ENCODE results near the gene VASH1. TPM values are rescaled to one million over a fixed set of nuclear protein-coding genes. Genes with fewer than 3 reads are reported as not detected.

VASH1 gene
- total RNA-seq, 2 experiments from 2014 or later, result 2.5 to 2.6 TPM

DNA sequence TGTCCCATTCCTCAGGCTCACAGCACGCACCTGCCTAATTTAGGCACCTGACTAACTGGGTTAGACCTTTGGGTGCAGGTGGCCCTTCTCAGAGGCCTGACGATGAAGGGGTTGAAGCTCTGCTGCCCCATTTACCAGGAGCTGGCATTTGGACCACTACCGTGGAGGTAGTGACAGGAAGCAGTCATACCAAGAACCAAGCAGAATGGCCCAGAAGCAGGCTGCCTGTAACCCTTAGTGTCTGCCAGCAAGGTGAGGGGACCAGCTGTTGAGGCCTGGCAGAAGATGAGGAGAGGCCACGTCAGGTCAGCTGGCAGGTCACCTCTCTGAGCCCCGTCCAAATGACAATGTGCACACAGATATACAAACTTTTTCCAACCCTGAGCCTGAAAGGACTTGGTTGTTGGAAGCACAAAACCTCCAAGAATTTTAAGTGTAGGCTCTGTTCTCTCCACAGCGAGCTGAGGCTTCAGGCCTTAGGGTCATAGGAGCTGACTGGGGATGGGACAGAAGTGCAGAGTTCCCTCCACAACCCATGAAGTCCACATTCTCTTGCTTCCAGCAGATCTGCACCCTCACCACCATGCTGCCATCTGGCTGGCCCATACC, 23.1 kb downstream of the VASH1 start:
- Mint-ChIP-seq H3K9me3 (no peaks in the 10 kb centered on the region), H3K4me3 (no peak overlapping the region), H3K4me1 (peaks cover 34% of the 10 kb centered on the region), H3K27ac (no peak overlapping the region), H3K27me3 (no peaks in the 10 kb centered on the region), H3K36me3 (ENCODE audit: low read depth) (no peaks in the 10 kb centered on the region)
- POLR2A ChIA-PET, result interaction anchor here (1.4 to 3.3 kb wide), 2 partner anchors 16 to 28 kb away, joined by 9 to 17 read pairs; partner anchors contain the start of gene ANGEL1
- DNase-seq, result no peak
- CTCF ChIA-PET, result interaction anchor here (1.1 to 7.4 kb wide), 10 partner anchors 12 to 286 kb away, joined by 3 to 60 read pairs (median 9); partner anchors contain the start of genes ANGEL1 and VASH1

DNA sequence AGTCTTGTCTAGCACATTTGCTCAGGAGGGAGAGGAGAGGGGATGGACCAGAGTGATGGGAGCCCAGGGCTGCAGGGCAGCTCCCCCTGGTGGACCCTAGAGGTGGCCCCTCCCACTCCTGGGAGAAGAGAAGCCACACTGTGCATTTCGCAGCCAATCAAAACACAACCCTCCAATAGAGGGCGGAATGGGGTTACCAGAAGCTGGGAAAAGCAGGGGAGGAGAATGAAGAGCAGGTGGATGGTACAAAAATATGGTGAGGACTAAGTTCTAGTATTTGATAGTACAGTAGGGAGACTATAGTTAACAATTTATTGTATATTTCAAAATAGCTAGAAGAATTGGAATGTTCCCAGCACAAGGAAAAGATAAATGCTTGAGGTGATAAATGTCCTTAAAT, 23.6 kb downstream of the VASH1 start:
- POLR2A ChIA-PET, result interaction anchor here (1.4 to 3.3 kb wide), 2 partner anchors 17 to 27 kb away, joined by 9 to 17 read pairs; partner anchors contain the start of gene ANGEL1
- no peaks in the 10 kb centered on the region for H3K36me3 Mint-ChIP-seq (ENCODE audit: low read depth)
- no peak overlapping the region for H3K4me3 Mint-ChIP-seq
- H3K27me3 Mint-ChIP-seq, result no peaks in the 10 kb centered on the region
- H3K27ac Mint-ChIP-seq, result no peak overlapping the region
- H3K4me1 Mint-ChIP-seq, result peaks cover 34% of the 10 kb centered on the region
- CTCF ChIA-PET, result interaction anchor here (0.6 to 7.4 kb wide), 14 partner anchors 8 to 286 kb away, joined by 3 to 60 read pairs (median 6); partner anchors contain the start of genes ANGEL1 and VASH1
- H3K9me3 Mint-ChIP-seq, result no peaks in the 10 kb centered on the region
- peak; percentile 62 for DNase-seq

DNA sequence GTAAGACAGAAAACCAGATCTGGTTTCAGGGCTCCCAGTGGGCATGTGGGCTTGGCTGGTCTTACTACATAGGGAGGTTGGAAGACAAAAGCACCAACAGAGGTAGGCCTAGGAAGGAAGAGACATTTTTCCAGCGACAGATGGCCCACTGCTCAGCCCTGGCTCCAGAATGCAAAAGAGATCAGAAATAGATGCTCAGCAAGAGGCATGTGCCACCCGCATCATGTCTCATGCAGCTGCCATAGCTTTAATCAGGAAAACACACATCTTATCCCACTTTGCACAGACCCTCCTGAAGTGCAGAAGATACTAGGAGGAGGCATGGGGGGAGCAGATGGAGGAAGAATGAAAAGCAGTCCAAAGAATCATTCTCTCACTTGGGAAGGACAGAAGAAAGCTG, 25.3 kb downstream of the VASH1 start:
- H3K9me3 Mint-ChIP-seq, result no peaks in the 10 kb centered on the region
- H3K36me3 Mint-ChIP-seq (ENCODE audit: low read depth), result peaks cover 5% of the 10 kb centered on the region
- H3K27ac Mint-ChIP-seq, result no peak overlapping the region

DNA sequence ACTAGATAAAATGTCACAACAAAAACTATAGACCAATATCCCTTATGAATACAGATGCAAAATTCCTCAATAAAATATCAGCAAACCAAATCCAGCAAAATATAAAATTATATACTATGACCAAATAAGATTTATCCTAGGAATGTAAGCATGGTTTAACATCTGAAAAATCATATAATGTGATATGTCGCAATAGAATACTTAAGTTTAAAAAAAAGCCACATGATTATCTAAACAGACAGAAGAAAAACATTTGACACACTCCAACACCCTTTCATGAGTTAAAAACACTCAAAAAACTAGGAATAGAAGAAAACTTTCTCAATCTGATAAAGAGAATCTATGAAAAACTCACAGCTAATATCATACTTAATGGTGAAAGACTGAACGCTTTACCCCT, 31.2 kb downstream of the VASH1 start:
- POLR2A ChIA-PET, result no interaction called here
- no peak for DNase-seq
- CTCF ChIA-PET, result no interaction called here

More for the DNA sequence above, 25.3 kb downstream of the VASH1 start:
- peaks cover 28% of the 10 kb centered on the region for H3K4me1 Mint-ChIP-seq
- ChIA-PET POLR2A (no interaction called here), CTCF (interaction anchor here (1.2 to 7.4 kb wide), 2 partner anchors 24 to 76 kb away, joined by 5 to 60 read pairs; no protein-coding TSS in a partner anchor)
- H3K27me3 Mint-ChIP-seq, result no peaks in the 10 kb centered on the region
- DNase-seq, result no peak
- H3K4me3 Mint-ChIP-seq, result no peak overlapping the region

DNA sequence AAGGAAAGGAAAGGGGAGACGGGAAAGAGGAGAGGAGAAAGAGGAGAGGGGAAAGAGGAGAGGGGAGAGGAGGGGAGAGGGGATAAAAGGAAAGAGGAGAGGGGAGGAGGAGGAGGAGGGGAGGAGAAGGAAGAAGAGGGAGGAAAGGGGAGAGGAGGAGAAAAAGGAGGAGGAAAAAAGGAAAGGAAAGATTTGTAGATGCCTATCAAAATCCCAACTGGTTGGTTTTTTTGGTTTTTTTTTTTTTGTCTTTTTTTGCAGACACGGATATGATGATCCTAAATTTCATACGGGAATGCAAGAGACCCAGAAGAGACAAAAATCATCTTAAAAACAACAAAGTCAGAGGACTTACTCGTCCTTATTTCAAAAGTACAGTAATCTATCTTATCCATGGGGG, 32.1 kb downstream of the VASH1 start:
- ChIA-PET CTCF (no interaction called here), POLR2A (no interaction called here)
- Mint-ChIP-seq H3K27me3 (no peaks in the 10 kb centered on the region), H3K36me3 (ENCODE audit: low read depth) (peaks cover 11% of the 10 kb centered on the region), H3K27ac (no peak overlapping the region), H3K4me3 (no peak overlapping the region), H3K9me3 (no peaks in the 10 kb centered on the region), H3K4me1 (no peaks in the 10 kb centered on the region)
- DNase-seq, result no peak

More for the DNA sequence above, 31.2 kb downstream of the VASH1 start:
- Mint-ChIP-seq H3K36me3 (ENCODE audit: low read depth) (peaks cover 7% of the 10 kb centered on the region), H3K4me1 (no peaks in the 10 kb centered on the region), H3K27ac (no peak overlapping the region), H3K27me3 (no peaks in the 10 kb centered on the region), H3K9me3 (no peaks in the 10 kb centered on the region), H3K4me3 (no peak overlapping the region)

DNA sequence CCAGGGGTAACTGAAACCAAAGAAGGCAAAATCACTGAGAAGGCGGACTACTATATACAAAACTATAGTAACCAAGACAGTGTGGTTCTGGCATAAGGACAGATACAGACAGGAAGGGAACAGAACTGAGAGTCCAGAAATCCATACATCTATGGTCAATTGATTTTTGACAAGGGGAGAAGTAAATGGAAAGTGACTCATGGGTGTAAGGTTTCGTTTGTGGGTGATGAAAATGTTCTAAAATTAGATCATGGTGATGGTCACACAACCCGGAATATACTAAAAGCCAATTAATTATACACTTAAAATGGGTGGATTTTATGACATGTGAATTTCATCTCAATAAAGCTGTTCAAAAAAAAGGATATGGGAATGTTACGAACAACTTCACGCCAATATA, 32.7 kb downstream of the VASH1 start:
- peaks cover 11% of the 10 kb centered on the region for H3K36me3 Mint-ChIP-seq (ENCODE audit: low read depth)
- no peak overlapping the region for H3K4me3 Mint-ChIP-seq
- H3K27me3 Mint-ChIP-seq, result no peaks in the 10 kb centered on the region
- H3K4me1 Mint-ChIP-seq, result no peaks in the 10 kb centered on the region
- no peak for DNase-seq
- no peak overlapping the region for H3K27ac Mint-ChIP-seq
- CTCF ChIA-PET, result no interaction called here
- POLR2A ChIA-PET, result no interaction called here
- H3K9me3 Mint-ChIP-seq, result no peaks in the 10 kb centered on the region

DNA sequence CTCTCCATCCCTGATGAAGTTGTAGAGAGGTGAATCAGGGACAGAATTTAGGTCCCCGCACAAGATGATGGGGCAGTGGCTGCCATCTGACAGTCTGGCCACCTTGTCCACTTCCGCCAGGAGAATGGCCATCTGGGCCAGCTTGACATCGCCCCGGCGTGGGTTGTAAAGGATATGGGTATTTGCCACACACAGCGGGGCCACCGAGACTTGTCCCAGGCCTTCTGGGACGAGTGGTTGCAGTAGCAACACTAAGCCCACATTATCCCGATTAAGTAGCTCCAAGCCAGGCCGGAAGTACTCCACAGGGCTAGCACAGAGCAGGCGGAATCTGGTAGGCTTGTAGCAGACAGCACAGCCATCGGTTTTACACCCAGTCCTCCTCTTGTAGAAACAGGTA, 45.2 kb downstream of the VASH1 start:
- Mint-ChIP-seq H3K9me3 (no peaks in the 10 kb centered on the region), H3K27ac (no peak overlapping the region), H3K27me3 (no peaks in the 10 kb centered on the region), H3K36me3 (ENCODE audit: low read depth) (peaks cover 21% of the 10 kb centered on the region), H3K4me1 (peaks cover 12% of the 10 kb centered on the region), H3K4me3 (no peak overlapping the region)
- POLR2A ChIA-PET, result no interaction called here
- CTCF ChIA-PET, result interaction anchor here (1.8 kb wide), 1 partner anchor 96 kb away, joined by 11 read pairs; no protein-coding TSS in a partner anchor
- no peak for DNase-seq

DNA sequence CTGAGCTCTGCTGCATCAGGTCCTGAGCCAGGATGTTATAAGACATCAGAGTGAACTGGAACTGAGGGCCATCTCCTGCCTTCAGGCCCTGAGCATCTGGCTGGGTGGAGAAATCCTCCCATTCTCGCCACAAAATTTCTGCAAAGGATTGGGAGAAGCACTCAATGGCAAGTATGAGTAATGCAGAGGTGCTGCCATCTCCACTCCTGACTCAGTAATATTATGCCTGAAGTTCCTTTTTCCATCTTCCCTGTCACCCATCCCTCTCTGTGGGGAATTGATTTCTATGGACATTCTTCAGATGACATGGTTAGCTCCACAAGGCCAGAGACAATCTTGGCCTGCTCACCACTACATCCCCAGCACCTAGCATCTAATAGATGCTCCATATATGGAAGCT, 46.7 kb downstream of the VASH1 start:
- H3K27me3 Mint-ChIP-seq, result no peaks in the 10 kb centered on the region
- POLR2A ChIA-PET, result no interaction called here
- H3K4me1 Mint-ChIP-seq, result peaks cover 22% of the 10 kb centered on the region
- H3K9me3 Mint-ChIP-seq, result no peaks in the 10 kb centered on the region
- CTCF ChIA-PET, result interaction anchor here (1.8 kb wide), 1 partner anchor 97 kb away, joined by 11 read pairs; no protein-coding TSS in a partner anchor
- H3K27ac Mint-ChIP-seq, result no peak overlapping the region
- H3K4me3 Mint-ChIP-seq, result no peak overlapping the region
- H3K36me3 Mint-ChIP-seq (ENCODE audit: low read depth), result peaks cover 13% of the 10 kb centered on the region
- DNase-seq, result no peak

DNA sequence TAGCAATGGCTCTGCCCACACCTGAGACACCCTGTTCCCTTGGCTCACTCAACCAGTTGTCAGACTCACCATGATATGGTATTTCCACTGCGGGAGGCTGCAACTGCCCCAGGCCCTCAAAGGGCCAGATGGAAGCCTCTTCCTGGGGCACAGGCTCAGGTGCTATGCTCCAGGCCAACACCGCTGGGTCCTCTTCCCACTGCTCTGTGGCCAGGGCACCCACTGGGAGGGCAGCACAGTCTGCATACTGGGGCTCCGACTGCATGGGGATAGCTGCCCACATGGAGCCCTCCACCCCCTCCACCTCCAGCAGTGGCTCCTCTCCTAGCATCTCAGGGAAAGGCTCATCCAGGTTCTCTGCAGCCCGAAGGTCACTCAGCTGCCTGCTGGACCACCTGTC, 47.7 kb downstream of the VASH1 start:
- Mint-ChIP-seq H3K27me3 (no peaks in the 10 kb centered on the region), H3K4me3 (no peak overlapping the region), H3K36me3 (ENCODE audit: low read depth) (peaks cover 4% of the 10 kb centered on the region), H3K27ac (no peak overlapping the region), H3K9me3 (no peaks in the 10 kb centered on the region), H3K4me1 (peaks cover 25% of the 10 kb centered on the region)
- ChIA-PET CTCF (no interaction called here), POLR2A (no interaction called here)
- no peak for DNase-seq

DNA sequence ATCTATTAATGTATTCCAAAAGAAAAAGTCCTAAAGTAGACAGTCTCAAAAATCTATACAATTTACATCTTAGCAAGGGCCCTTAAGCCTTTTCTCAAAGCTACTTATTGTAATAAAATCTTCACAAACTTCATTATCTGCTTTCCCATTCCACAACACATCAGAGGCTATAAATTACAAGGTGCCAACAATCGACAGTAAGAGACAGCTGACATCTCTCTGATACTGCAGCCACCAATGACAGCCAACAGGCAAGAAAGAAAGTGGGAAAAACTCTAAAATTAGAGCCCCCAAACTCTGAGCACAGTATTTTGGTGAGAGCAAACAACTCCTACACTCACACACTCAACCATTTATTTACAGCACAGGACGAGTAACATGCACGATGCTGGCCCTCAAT, 49.3 kb downstream of the VASH1 start:
- H3K4me1 Mint-ChIP-seq, result peaks cover 25% of the 10 kb centered on the region
- H3K9me3 Mint-ChIP-seq, result no peaks in the 10 kb centered on the region
- ChIA-PET CTCF (interaction anchor here (0.6 to 3.3 kb wide), 18 partner anchors 14 to 288 kb away, joined by 3 to 31 read pairs (median 4); partner anchors contain the start of gene VASH1), POLR2A (interaction anchor here (0.9 to 2.5 kb wide), 2 partner anchors 26 to 49 kb away, joined by 3 to 9 read pairs; partner anchors contain the start of gene VASH1)
- no peak overlapping the region for H3K27ac Mint-ChIP-seq
- peaks cover 4% of the 10 kb centered on the region for H3K36me3 Mint-ChIP-seq (ENCODE audit: low read depth)
- H3K27me3 Mint-ChIP-seq, result no peaks in the 10 kb centered on the region
- no peak for DNase-seq
- H3K4me3 Mint-ChIP-seq, result peak overlapping the region; percentile 90

DNA sequence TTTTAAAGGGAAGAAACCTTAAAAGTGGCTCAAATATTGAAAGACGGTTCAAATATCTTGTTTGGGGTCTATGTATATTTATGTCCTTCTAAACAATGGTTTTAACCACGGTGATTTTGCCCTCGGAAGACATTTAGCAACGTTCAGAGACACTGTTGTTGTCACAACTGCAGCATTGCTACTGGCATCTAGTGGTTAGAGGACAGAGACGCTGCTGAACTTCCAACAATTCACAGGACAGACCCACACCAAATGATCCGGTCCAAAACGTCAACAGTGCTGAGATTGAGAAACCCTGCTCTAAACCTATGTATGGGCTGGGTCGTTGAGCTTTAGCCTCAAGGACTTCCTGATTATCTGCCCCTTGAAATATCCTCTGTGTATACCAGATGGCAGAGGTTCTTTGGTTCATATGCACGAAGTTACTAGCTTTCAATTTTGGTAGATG, 49.7 kb downstream of the VASH1 start:
- no peaks in the 10 kb centered on the region for H3K9me3 Mint-ChIP-seq
- H3K36me3 Mint-ChIP-seq (ENCODE audit: low read depth), result peaks cover 4% of the 10 kb centered on the region
- peaks cover 25% of the 10 kb centered on the region for H3K4me1 Mint-ChIP-seq
- DNase-seq, result peak; percentile 35
- peak overlapping the region; percentile 34 for H3K27ac Mint-ChIP-seq
- CTCF ChIA-PET, result interaction anchor here (0.6 to 3.3 kb wide), 18 partner anchors 15 to 288 kb away, joined by 3 to 31 read pairs (median 4); partner anchors contain the start of gene VASH1
- no peaks in the 10 kb centered on the region for H3K27me3 Mint-ChIP-seq
- POLR2A ChIA-PET, result interaction anchor here (0.9 to 2.5 kb wide), 3 partner anchors 22 to 50 kb away, joined by 3 to 9 read pairs (median 6); partner anchors contain the start of gene VASH1
- peak overlapping the region; percentile 90 for H3K4me3 Mint-ChIP-seq

DNA sequence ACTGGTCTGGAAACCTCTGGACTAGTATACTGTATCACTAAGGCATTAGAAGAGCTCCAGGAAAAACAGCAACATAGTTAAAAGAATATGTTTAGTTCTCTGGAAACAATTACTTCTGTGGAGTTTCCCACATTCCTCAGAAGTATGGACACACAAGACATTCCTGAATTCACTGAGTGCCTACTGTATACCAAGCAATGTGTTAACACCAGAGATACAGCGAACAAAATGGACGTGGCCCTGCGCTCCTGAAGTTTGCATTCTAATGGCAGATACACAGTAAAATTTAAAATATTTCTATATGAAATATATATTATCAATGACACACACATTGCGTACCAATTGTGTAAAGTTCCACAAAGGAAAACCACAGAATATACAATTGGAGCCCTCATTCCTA, 50.3 kb downstream of the VASH1 start:
- no peaks in the 10 kb centered on the region for H3K27me3 Mint-ChIP-seq
- peaks cover 25% of the 10 kb centered on the region for H3K4me1 Mint-ChIP-seq
- peak overlapping the region; percentile 90 for H3K4me3 Mint-ChIP-seq
- peaks cover 4% of the 10 kb centered on the region for H3K36me3 Mint-ChIP-seq (ENCODE audit: low read depth)
- no peaks in the 10 kb centered on the region for H3K9me3 Mint-ChIP-seq
- ChIA-PET POLR2A (interaction anchor here (0.7 to 2.5 kb wide), 9 partner anchors 23 to 308 kb away, joined by 3 to 9 read pairs (median 4); partner anchors contain the start of gene VASH1), CTCF (interaction anchor here (0.9 to 3.3 kb wide), 16 partner anchors 15 to 340 kb away, joined by 3 to 31 read pairs (median 4); partner anchors contain the start of gene VASH1)
- no peak overlapping the region for H3K27ac Mint-ChIP-seq
- DNase-seq, result no peak

DNA sequence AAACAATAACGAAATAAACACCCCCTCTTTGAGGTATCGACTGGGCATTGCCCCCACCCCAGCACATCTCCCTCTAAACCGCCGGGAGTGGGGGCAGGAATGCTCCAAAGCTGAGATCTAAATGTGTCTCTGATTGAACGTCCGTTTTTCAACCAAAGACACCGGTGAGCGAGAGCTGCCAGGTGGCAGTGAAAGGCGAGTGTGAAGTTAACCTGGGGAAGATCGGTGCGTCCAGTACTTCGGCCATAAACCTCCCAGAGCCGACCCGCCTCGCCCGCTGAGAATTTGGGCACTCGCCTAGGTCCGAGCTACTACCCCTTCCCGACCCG, 50.8 kb downstream of the VASH1 start:
- Mint-ChIP-seq H3K27me3 (no peaks in the 10 kb centered on the region), H3K9me3 (no peaks in the 10 kb centered on the region), H3K4me3 (peak overlapping the region; percentile 90), H3K27ac (peak overlapping the region; percentile 73), H3K4me1 (peaks cover 25% of the 10 kb centered on the region), H3K36me3 (ENCODE audit: low read depth) (peaks cover 4% of the 10 kb centered on the region)
- no peak for DNase-seq
- ChIA-PET POLR2A (interaction anchor here (0.7 to 2.5 kb wide), 10 partner anchors 23 to 308 kb away, joined by 3 to 9 read pairs (median 4); partner anchors contain the start of gene VASH1), CTCF (interaction anchor here (0.6 to 3.3 kb wide), 12 partner anchors 16 to 339 kb away, joined by 3 to 31 read pairs (median 4); partner anchors contain the start of genes CIPC and VASH1)

All from activated CD4-positive, alpha-beta memory T cell treated with anti-CD3 and anti-CD28 coated beads, Interleukin-2, amount 10 ng/mL, durations not matched to agents 7 days and 5 days (primary cell).